Motor neuron (in vitro differentiated cells): ENCODE results near the gene POLR1B. TPM values are rescaled to one million over a fixed set of nuclear protein-coding genes. Genes with fewer than 3 reads are reported as not detected.
"Not testable (repeated sequence)": the region's sequence is repeated elsewhere in the genome, so short reads cannot be mapped to it uniquely, and the experiment has no call there.

Experiments used
- ATAC-seq, 8 experiments: fragments of 200-7000 bp; cut with Tn5 transposase; replicated peaks in 6 of 8; 2 replicates each; pipeline ENCODE4 v1.8.0; 2021; ENCODE audit warnings: mild to moderate bottlenecking in 8 of 8, moderate library complexity in 8 of 8
- H3K27ac ChIP-seq, 2 donors: fragments of 250-450 bp; sonication (Bioruptor Pico); 2 replicates each; pipeline ENCODE4 v1.9.0; 2021; ENCODE audit warnings: antibody characterized with exemption in 2 of 2, mild to moderate bottlenecking in 2 of 2, moderate library complexity in 1 of 2
- H3K4me1 ChIP-seq, 2 donors: fragments of 250-450 bp; sonication (Bioruptor Pico); replicated peaks in 1 of 2; 2 replicates each; pipeline ENCODE4 v1.6.1; 2021; ENCODE audit warnings: antibody characterized with exemption in 2 of 2, mild to moderate bottlenecking in 2 of 2, moderate library complexity in 1 of 2
- H3K4me3 ChIP-seq, 5 donors: fragments of 250-450 bp; sonication (Bioruptor Pico); 2 replicates each; pipeline ENCODE4 v1.9.0; 2021; ENCODE audit warnings: antibody characterized with exemption in 5 of 5, mild to moderate bottlenecking in 5 of 5, moderate library complexity in 4 of 5
- WGBS, 10 experiments: fragments of 450-650 bp; shearing (Covaris generic); methylation state at CpG; one replicate each; pipeline ENCODE4 v1.0.0; 2022; 5-methylcytosine and 5-hydroxymethylcytosine counted together
- in situ Hi-C, 9 experiments: fragments of 400-800 bp; cut with MboI; loops; one replicate each; pipeline ENCODE4 v1.15.0; 2021; ENCODE audit warnings: low sequenced_read_pairs in 9 of 9, low pct_unique_long_range_greater_than_20kb in 2 of 9; ENCODE audit not compliant: unreplicated experiment in 9 of 9
- total RNA-seq, 8 experiments: library from RNA; unstranded; fragments of 300-600 nt; gene quantifications; 2 replicates each; pipeline versions ENCODE4 v1.2.3 to v1.2.4, GENCODE V29; 2022

The POLR1B gene
- total RNA-seq, 8 experiments from 2014 or later = 11.3 to 44.2 (median 15.7) TPM

DNA sequence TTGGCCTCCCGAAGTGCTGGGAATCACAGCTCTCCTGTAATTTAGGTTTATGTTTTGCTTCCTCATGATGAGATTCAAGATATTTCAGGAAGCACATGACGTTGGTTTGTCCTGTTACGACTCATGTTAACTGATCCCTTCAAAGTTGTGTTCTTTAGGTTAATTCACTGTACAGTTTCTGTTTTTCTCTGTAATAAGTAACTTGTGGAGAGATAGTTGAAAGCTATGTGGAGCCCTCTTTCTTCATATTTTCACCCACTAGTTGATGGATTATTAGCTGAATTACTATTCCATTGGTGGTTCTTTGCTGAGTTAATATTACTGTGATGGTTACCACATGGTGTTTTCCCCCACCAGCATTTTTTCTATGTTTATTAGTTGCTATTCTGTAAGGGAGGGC lies 23.8 kb downstream of the POLR1B start:
- Histone ChIP-seq H3K27ac (no peak overlapping the region), H3K4me3 (no peak overlapping the region), H3K4me1 (no peaks in the 10 kb centered on the region)
- in situ Hi-C loops = no loop called here
- no peak for ATAC-seq
- WGBS, 10 experiments = 80 to 100% (median 100%) methylated on average over 1 to 3 of the region's 3 CpGs; no CpG with 5 or more reads in 1 of the 10 experiments

DNA sequence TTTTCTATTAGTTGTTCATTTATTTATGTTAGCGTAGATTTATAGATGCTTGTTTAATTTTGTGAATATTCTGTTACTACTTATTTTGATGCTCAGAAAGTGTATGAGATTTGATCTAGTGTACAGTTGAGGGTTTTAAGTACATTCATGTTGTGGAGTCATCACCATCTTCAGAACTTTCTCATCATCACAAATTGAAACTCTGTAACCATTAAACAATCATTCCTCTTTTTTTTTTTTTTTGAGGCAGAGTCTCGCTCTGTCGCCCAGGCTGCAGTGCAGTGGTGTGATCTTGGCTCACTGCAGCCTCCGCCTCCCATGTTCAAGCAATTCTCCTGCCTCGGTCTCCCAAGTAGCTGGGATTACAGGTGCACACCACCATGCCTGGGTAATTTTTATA lies 24.2 kb downstream of the POLR1B start:
- H3K4me3 ChIP-seq, H3K4me1 ChIP-seq, in situ Hi-C loops, H3K27ac ChIP-seq, ATAC-seq: not testable (repeated sequence)
- 87 to 100% (median 100%) methylated on average over 1 to 5 of the region's 5 CpGs for WGBS, 10 experiments

DNA sequence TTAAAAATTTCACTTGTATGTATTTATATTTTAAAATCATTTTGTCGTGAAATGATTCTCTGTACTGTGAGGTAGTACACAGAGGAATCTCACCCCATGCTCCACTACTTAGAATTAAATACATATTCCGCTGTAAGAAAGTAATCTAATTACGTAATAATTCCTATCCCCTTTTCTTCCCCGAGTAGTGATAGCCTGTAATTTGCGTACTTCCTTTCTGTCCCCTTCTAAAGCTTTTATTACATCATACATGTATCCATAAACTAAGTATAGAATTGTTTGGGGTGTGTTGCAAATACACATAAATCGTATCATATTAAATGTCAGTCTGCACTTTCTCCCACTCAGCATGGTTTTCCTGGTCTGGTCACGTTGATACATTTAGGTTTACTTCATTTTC lies 29.7 kb downstream of the POLR1B start:
- Histone ChIP-seq H3K27ac (no peak overlapping the region), H3K4me1 (no peaks in the 10 kb centered on the region), H3K4me3 (no peak overlapping the region)
- in situ Hi-C loops = no loop called here
- no peak for ATAC-seq
- 75 to 92% (median 88%) methylated on average over 3 to 7 of the region's 7 CpGs for WGBS, 10 experiments

DNA sequence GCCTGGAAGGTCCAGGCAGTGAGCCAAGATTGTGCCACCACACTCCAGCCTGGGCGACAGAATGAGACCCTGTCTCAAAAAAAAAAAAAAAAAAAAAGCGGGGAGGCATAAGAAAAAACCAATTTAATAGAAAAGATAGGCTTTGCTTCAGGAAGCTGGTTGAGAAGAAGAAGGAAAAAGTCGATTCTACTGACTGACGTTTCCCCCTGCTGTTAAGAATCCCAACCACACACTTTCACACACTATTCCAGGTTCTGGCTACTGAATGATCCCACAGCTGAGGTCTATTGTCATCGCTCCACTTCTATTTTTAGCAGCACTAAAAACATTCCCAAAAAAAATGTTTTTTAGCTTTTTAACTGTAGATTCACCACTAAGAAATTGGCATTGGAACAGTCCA lies 35.5 kb downstream of the POLR1B start:
- in situ Hi-C loops = no loop called here
- no peak overlapping the region for H3K4me3 ChIP-seq
- H3K4me1 ChIP-seq = no peaks in the 10 kb centered on the region
- 33 to 90% (median 75%) methylated on average over 2 to 5 of the region's 5 CpGs; no CpG with 5 or more reads in 1 of the 10 experiments for WGBS, 10 experiments
- ATAC-seq = peak in 1 of 8 experiments; percentile 25
- no peak overlapping the region for H3K27ac ChIP-seq

DNA sequence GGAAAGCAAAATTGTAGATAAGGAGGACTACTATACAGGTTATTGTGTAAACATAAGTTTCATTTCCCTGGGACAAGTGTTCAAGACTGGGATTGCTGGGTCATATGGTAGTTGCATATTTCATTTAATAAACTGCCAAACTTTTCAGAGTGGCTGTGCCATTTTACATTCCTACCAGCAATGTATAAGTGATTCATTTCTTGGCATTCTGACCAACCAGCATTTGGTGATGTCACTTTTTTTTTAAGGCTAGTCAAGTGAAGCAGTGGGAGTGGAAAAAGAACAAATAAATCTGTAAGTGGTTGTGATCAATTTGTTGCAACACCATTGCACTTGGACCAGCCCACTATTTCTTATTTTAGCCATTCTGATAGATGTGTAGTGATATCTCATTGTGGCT lies 37.0 kb downstream of the POLR1B start:
- Histone ChIP-seq H3K4me1 (peaks cover 3 to 6% of the 10 kb centered on the region in 2 donors), H3K4me3 (no peak overlapping the region), H3K27ac (no peak overlapping the region)
- in situ Hi-C loops = no loop called here
- peak in 2 of 8 experiments; percentile 2 to 6 for ATAC-seq

DNA sequence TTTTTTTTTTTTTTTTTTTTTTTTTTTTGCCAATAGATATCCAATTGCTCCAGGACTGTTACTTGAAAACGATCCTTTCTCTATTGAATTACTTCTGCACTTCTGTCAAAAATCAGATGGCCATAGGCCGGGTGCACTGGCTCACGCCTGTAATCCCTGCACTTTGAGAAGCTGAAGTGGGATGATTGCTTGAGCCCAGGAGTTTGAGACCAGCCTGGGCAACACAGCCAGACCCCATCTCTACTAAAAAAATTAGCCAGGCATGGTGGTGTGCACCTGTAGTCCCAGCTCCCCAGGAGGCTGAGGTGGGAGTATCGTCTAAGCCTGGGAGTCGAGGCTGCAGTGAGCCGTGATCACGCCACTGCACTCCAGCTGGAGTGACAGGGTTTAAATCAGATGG lies 37.8 kb downstream of the POLR1B start:
- in situ Hi-C loops = no loop called here
- WGBS, 10 experiments = 50 to 100% (median 87%) methylated on average over 1 to 7 of the region's 7 CpGs; no CpG with 5 or more reads in 2 of the 10 experiments
- H3K4me3 ChIP-seq = no peak overlapping the region

DNA sequence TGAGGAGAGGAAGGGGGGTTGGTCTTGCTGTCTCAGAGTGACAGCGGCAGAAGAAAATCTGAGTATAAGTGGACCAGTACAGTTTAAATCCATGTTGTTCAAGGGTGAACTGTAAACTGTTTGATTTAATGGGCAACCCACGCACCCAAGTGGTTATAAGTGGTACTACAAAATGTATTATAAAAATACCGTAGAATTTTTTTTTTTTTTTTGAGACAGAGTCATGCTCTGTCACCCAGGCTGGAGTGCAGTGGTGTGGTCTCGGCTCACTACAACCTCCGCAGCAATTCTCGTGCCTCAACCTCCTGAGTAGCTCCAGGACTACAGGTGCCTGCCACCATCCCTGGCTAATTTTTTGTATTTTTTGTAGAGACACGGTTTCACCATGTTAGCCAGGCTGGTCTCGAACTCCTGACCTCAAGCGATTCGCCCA lies 40.1 kb downstream of the POLR1B start:
- 0 to 63% (median 40%) methylated on average over 1 to 7 of the region's 10 CpGs; no CpG with 5 or more reads in 1 of the 10 experiments for WGBS, 10 experiments
- H3K4me3 ChIP-seq = no peak overlapping the region
- H3K4me1 ChIP-seq = peaks cover 12 to 14% of the 10 kb centered on the region in 2 donors
- H3K27ac ChIP-seq = no peak overlapping the region
- in situ Hi-C loops = no loop called here
- ATAC-seq = peak in 4 of 8 experiments; percentile 0 to 2 (median 1)

More for the DNA sequence above, 37.8 kb downstream of the POLR1B start:
- Histone ChIP-seq H3K27ac (no peak overlapping the region), H3K4me1 (peaks cover 3 to 7% of the 10 kb centered on the region in 2 donors)
- ATAC-seq = no peak

DNA sequence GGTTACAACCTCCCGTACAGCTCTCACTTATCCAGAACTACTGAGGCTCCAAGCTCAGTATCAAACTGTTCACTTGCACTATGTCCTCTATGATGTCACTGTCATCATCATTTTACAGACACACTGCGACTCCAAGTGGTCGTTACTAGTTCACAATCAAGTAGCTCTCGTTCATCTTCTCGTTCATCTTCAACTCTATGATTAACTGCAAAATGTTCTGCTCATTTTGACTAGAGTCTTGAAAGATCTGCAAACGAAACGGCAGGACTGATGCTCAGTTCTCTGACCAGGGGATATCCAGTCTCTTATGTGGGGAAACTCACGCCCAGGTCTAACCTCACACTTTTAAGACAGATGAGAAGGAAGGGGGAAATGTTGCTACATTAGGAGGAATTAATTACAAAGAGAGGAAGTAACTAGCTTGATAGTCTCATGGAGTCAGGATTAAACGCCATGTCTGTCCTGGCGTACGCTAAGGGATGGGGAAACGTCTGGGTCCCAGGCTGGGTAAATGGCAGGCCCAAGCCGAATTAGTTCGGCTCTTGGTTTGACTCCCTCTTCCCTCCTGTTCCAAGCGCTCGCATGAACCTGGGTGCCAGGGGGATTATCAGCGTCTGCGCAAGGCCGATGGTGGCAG lies 41.4 kb downstream of the POLR1B start:
- Histone ChIP-seq H3K4me3 (peak overlapping the region; percentile 46 to 78 (median 52)), H3K4me1 (peaks cover 12 to 14% of the 10 kb centered on the region in 2 donors), H3K27ac (peak overlapping the region; percentile 89 to 91)
- in situ Hi-C loops = no loop called here
- no peak for ATAC-seq
- WGBS, 10 experiments = 8 to 100% (median 53%) methylated on average over 1 to 13 of the region's 19 CpGs

DNA sequence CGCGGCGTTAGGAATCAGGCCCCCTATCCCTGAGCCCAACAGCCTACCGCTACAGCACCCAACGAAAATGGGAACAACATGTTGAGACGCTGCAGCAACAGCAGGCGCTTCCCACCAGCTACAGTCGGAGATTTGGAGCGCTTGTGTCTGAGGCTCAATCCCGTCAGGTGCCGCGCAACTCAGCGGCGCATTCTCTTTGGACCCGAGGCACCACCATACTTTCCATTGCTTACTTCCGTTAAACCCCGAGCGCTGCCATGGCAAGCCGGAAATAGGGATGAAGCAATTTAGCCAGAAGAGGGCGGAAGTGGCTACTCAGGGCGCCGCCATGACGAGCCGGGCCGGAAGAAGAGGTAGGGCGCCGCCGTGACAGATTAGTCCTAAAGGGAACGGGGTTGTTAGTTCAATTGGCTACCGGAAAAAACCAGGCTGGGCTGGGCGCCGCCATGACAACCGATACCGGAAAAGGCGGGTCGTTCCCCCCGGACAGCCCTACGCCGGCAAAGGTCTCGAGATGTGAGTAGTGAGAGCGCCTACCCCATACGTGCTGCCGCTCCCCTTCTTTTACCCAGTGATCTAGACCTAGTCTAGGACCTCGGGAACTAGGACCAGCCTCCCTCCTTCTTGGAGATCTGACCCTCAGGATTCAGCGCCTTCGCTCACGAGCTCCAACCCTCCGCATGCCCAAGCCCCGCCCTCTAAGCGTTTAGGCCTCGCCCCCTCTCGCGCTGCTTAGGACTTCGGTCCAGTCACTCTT lies 42.0 kb downstream of the POLR1B start, which contains the start of gene CHCHD5:
Gene CHCHD5, plus strand, starts transcription at position 476 of the 757 bp plus-strand sequence. Its CDS starts 39 bp downstream, at position 515.
- Histone ChIP-seq H3K4me1 (peaks cover 12 to 14% of the 10 kb centered on the region in 2 donors), H3K27ac (peak within 1 kb of the TSS; percentile 89 to 91), H3K4me3 (peak within 1 kb of the TSS; percentile 46 to 78 (median 52))
- peak; percentile 80 to 93 (median 92) for ATAC-seq
- in situ Hi-C loops = no loop called here
- WGBS, 10 experiments = 0 to 5% (median 0%) methylated on average over 1 to 21 of the region's 54 CpGs; no CpG with 5 or more reads in 3 of the 10 experiments

DNA sequence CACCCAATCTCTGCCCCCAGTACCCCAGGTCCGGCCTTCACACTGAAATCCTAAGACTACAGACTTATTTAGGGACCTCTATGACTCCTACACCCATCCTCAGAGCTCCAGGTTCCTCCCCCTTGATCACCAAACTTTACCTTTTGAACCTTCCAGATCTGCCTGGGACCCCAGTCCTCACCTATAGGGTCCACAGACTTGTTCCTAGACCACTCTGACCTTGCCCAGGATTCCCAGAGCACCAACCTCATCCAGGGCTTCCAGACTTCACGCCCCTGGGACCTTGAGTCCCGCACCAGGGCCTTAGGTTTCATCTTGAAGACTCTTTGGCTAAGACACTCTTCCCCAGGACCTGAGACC lies 42.6 kb downstream of the POLR1B start:
- H3K4me1 ChIP-seq = peaks cover 12 to 14% of the 10 kb centered on the region in 2 donors
- WGBS, 10 experiments = 0 to 100% (median 79%) methylated on average over 1 to 2 of the region's 3 CpGs; no CpG with 5 or more reads in 7 of the 10 experiments
- in situ Hi-C loops = no loop called here
- ATAC-seq = no peak
- peak overlapping the region; percentile 89 to 91 for H3K27ac ChIP-seq
- H3K4me3 ChIP-seq = peak overlapping the region; percentile 46 to 78 (median 52)

DNA sequence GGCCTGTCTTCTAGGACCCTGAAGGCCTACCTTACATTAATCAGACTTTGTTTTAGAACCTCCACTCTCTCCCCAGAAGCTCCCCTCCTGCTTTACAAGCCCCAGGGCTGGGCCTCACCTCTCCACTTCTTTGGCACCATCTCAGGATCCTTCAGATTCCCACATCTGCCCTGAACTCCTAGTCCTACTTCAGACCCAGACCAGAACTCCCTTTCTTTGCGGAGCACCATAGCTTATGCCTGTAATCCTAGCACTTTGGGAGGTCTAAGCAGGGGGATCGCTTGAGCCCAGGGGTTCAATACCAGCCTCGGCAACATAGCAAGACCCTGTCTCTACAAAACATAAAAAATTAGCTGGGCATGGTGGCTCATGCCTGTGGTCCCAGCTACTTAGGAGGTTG lies 43.1 kb downstream of the POLR1B start:
- Histone ChIP-seq H3K4me1 (peaks cover 12 to 14% of the 10 kb centered on the region in 2 donors), H3K4me3 (peak overlapping the region; percentile 46 to 78 (median 52)), H3K27ac (peak overlapping the region; percentile 89 to 91)
- in situ Hi-C loops = no loop called here
- no peak for ATAC-seq
- 83 to 100% (median 93%) methylated on average over 1 to 2 of the region's 3 CpGs; no CpG with 5 or more reads in 4 of the 10 experiments for WGBS, 10 experiments

DNA sequence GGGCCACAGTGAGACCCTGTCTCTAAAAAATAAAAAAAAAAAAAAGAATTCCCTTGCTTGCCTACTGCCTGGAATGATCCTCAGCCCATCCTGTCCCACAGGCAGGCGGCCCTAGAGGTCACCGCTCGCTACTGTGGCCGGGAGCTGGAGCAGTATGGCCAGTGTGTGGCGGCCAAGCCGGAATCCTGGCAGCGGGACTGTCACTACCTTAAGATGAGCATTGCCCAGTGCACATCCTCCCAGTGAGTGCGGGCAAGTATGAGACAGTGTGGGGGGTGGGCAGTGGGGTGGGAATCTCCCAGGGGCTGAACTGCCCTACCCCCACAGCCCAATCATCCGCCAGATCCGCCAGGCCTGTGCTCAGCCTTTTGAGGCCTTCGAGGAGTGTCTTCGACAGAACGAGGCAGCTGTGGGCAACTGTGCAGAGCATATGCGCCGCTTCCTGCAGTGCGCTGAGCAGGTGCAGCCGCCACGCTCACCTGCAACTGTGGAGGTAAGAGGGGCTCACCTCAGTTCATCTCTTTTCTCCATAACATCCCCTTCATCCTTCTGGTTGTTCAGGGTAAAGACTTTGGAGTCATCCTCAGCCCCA lies 43.7 kb downstream of the POLR1B start:
- in situ Hi-C loops = no loop called here
- peaks cover 12 to 14% of the 10 kb centered on the region in 2 donors for H3K4me1 ChIP-seq
- 96 to 100% (median 98%) methylated on average over 3 to 7 of the region's 18 CpGs; no CpG with 5 or more reads in 6 of the 10 experiments for WGBS, 10 experiments
- ATAC-seq = no peak
- peak overlapping the region in 1 of 2 donors; percentile 89 for H3K27ac ChIP-seq
- H3K4me3 ChIP-seq = no peak overlapping the region

DNA sequence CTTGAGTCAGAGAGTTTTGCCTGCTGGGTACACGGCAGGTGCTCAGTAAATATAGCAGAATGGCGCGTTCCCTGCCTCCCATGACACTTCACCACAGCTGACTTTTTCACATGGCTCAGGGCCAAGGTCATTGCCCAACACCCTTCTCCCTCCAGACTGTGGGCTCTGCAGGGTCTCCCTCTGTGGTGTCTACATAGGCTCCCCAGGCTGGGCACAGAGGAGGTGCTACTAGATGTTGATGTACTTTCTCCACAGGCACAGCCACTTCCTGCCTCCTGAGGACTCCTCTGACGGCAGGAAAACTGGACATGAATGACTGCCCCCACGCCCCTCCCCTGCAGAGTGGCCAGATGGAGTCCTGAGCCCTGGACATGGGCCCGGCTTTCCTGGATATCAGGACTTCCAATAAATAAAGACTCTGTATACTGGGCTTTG lies 46.4 kb downstream of the POLR1B start:
- Histone ChIP-seq H3K4me3 (no peak overlapping the region), H3K27ac (no peak overlapping the region), H3K4me1 (peaks cover 8% of the 10 kb centered on the region in 2 donors)
- ATAC-seq = no peak
- 80 to 100% (median 100%) methylated on average over 1 to 5 of the region's 6 CpGs; no CpG with 5 or more reads in 7 of the 10 experiments for WGBS, 10 experiments
- in situ Hi-C loops = no loop called here
